HG03066 (cell line): ENCODE measurements around the gene HOXB8.

ENCODE experiments used
- ATAC-seq: cut with Tn5 transposase; IDR thresholded peaks from one replicate; pipeline ENCODE4 v1.9.1; 2021; ENCODE audit warnings: low read depth; ENCODE audit not compliant: unreplicated experiment

The HOXB8 gene

GRCh38 chr17:48639136-48639535 lies 24.0 kb upstream of the HOXB8 start:
- no peak for ATAC-seq

GRCh38 chr17:48637323-48638260 lies 22.5 kb upstream of the HOXB8 start:
- no peak for ATAC-seq

- ATAC-seq = no peak
These were observed 21.3 kb upstream of the HOXB8 start for GRCh38 chr17:48636177-48637018.

- ATAC-seq = no peak
These were observed 19.6 kb upstream of the HOXB8 start for GRCh38 chr17:48634493-48635208.

GRCh38 chr17:48633266-48633677 lies 18.2 kb upstream of the HOXB8 start:
- no peak for ATAC-seq

GRCh38 chr17:48632579-48633265 lies 17.6 kb upstream of the HOXB8 start:
- no peak for ATAC-seq

- no peak for ATAC-seq
These were observed 16.8 kb upstream of the HOXB8 start for GRCh38 chr17:48631693-48632578.

- no peak for ATAC-seq
These were observed 16.0 kb upstream of the HOXB8 start for GRCh38 chr17:48630925-48631692.

- ATAC-seq = no peak
These were observed 15.2 kb upstream of the HOXB8 start for GRCh38 chr17:48630009-48630924.

GRCh38 chr17:48629411-48629759 lies 14.3 kb upstream of the HOXB8 start:
- no peak for ATAC-seq

GRCh38 chr17:48628649-48629410 lies 13.7 kb upstream of the HOXB8 start:
- ATAC-seq = no peak

- ATAC-seq = no peak
These were observed 12.8 kb upstream of the HOXB8 start for GRCh38 chr17:48627623-48628521.

- ATAC-seq = no peak
These were observed 12.1 kb upstream of the HOXB8 start for GRCh38 chr17:48627118-48627597.

- ATAC-seq = no peak
These were observed 11.4 kb upstream of the HOXB8 start, which contains the start of gene HOXB9 for GRCh38 chr17:48626245-48627117. Gene HOXB9 (minus strand): TSS chr17:48626358. CDS start chr17:48626269, 89 bp downstream.
